A172 (cell line): Measurements from ENCODE around the gene TIMP4. TPM values are rescaled to one million over a fixed set of nuclear protein-coding genes. Genes with fewer than 3 reads are reported as not detected.

Source experiments
- total RNA-seq: library from RNA; depleted of rRNA; stranded (reverse); fragments of >200 nt; shearing (Covaris generic); gene quantifications from 2 replicates; pipeline ENCODE4 v1.2.3, GENCODE V29; 2014; rRNA removed

TIMP4 gene
- total RNA-seq, 1 experiment from 2014 or later = 8.6 TPM

Other genes starting within 250 kb of the TIMP4 start
- gene SYN2, start 154.5 kb downstream of the TIMP4 start, total RNA-seq = 0.12 and 0.59 TPM in 2 replicates
- 11.9 and 13.2 TPM in 2 replicates for gene PPARG, start 130.2 kb upstream of the TIMP4 start, total RNA-seq